PFSK-1 (cell line): Measurements from ENCODE around the gene DNAJC18.

Source experiments
- FOXP2 ChIP-seq: optimal IDR thresholded peaks from 2 replicates; pipeline ENCODE3; 2011; ENCODE audit warnings: borderline replicate concordance, control low read depth, inconsistent platforms; ENCODE audit not compliant: insufficient read depth; ENCODE audit errors: extremely low read length, extremely low read depth
- POLR2AphosphoS5 ChIP-seq: IDR thresholded peaks from 2 replicates; pipeline ENCODE4 v1.6.1; 2012; ENCODE audit warnings: low read depth, mild to moderate bottlenecking, control low read depth, low read length, moderate library complexity
- SIN3A ChIP-seq: IDR thresholded peaks from 2 replicates; pipeline ENCODE4 v1.6.1; 2012; ENCODE audit warnings: mild to moderate bottlenecking, low read length, moderate library complexity, borderline replicate concordance; ENCODE audit not compliant: insufficient read depth
- TAF1 ChIP-seq: IDR thresholded peaks from 2 replicates; pipeline ENCODE4 v1.6.1; 2012; ENCODE audit warnings: low read length, control low read depth, borderline replicate concordance; ENCODE audit not compliant: insufficient read depth
- TF ChIP-seq, protein P1 (sequence below), 2 experiments: IDR thresholded peaks; 2 replicates each; pipeline versions ENCODE4 v1.6.1 to v1.8.0; 2011 to 2012; ENCODE audit warnings: low read depth in 2 of 2, low read length in 2 of 2, control low read depth in 1 of 2, inconsistent platforms in 1 of 2, mild to moderate bottlenecking in 1 of 2, moderate library complexity in 1 of 2; ENCODE audit not compliant: insufficient read depth in 1 of 2

Gene DNAJC18

DNA sequence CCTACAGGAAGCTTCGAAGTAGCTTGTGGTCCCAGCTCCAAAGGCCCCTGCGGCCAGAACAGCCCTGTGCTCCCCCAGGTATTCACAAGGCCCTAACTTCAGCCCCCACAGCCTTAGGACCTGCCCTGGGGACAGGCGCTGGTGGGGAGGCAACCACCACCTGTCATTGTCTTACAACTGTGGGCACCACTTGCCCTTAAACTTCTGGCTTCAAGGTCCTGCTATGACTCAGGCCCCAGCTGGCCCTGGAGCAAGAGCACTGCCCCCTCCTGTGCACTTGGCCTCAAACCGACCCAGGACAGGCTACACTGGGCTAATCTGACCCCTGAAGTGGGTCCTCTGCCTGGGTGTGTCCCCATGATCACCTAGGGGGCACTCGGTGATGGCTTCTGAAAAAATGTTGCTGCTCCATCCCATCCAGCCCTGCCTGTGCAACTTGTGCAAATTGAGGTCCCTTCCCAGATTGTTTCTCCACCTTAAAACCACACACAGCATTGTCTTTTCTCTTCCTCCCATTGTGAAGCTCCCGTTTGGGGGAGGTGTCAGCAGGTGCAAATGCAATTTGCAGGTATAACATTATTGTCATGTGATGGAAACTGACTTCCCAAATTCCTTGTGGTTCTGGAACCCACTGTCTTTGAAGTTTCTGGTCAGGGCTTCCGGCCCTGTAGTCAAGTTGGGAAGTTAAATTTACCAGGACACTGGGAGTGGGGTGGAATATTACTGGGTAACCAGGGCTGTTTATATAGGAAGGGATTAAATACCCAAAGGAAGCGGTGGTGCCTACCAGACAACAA is 43.3 kb downstream of the DNAJC18 start:
- TF ChIP-seq POLR2AphosphoS5, result no peak
- TF ChIP-seq FOXP2, result no peak
- no peak for TF ChIP-seq SIN3A
- TF ChIP-seq, protein P1, sequence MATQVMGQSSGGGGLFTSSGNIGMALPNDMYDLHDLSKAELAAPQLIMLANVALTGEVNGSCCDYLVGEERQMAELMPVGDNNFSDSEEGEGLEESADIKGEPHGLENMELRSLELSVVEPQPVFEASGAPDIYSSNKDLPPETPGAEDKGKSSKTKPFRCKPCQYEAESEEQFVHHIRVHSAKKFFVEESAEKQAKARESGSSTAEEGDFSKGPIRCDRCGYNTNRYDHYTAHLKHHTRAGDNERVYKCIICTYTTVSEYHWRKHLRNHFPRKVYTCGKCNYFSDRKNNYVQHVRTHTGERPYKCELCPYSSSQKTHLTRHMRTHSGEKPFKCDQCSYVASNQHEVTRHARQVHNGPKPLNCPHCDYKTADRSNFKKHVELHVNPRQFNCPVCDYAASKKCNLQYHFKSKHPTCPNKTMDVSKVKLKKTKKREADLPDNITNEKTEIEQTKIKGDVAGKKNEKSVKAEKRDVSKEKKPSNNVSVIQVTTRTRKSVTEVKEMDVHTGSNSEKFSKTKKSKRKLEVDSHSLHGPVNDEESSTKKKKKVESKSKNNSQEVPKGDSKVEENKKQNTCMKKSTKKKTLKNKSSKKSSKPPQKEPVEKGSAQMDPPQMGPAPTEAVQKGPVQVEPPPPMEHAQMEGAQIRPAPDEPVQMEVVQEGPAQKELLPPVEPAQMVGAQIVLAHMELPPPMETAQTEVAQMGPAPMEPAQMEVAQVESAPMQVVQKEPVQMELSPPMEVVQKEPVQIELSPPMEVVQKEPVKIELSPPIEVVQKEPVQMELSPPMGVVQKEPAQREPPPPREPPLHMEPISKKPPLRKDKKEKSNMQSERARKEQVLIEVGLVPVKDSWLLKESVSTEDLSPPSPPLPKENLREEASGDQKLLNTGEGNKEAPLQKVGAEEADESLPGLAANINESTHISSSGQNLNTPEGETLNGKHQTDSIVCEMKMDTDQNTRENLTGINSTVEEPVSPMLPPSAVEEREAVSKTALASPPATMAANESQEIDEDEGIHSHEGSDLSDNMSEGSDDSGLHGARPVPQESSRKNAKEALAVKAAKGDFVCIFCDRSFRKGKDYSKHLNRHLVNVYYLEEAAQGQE (IDR thresholded peaks at IDR 0.05; ENCODE audit: insufficient read depth in 1 of 2, low read depth in 2 of 2, low read length in 2 of 2), result no peak
- no peak for TF ChIP-seq TAF1

DNA sequence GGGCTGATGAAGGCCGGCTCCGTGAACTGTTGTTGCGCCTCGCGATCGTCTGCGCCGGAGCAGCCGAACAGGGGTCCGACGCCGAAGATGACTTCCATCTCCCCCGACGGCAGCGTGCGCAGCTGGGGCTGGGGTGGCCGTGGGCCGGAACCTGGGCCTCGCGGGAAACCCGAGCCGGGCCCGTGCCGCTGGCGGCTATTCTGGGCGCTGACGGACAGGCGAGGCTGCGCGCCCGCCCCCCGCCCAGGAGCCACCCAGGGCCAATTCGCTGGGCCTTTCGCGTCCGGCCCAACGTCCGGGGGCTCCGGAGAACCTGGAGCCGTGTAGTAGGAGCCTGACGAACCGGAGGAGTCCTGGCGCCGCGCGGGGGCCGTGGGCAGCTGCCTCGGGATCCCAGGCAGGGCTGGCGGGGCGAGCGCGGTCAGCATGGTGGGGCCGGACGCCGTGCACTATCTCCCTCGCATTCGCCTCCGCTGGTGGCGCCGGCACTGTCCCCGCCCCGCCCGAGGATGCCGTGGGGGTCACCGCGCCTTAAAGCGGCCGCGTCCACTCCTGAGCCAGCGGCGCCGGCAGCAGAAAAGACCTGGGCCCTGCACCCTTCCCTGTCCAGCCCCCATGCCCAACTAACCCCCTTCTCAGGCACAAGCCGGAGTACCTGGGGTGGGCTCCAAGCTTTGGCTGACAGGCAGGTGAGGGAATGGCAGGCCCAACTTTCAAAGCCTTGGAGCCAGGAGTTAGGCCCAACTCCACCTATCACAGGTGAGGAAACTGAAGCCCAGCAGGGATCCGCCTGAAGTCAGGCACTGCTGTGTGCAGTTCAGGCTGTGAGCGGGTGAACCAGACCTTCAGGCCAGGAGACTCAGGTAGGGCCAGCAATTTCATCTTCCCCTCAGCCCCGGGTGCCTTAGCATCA is 44.4 kb downstream of the DNAJC18 start, which contains the start of gene PROB1:
TSS of gene PROB1 (minus strand) at position 451 of the 913 bp plus-strand sequence. CDS start at position 428, 23 bp downstream.
- TF ChIP-seq, protein P1 (IDR thresholded peaks at IDR 0.05; ENCODE audit: insufficient read depth in 1 of 2, low read depth in 2 of 2, low read length in 2 of 2), result no peak
- TF ChIP-seq FOXP2 (no peak), SIN3A (no peak), TAF1 (no peak), POLR2AphosphoS5 (no peak)

DNA sequence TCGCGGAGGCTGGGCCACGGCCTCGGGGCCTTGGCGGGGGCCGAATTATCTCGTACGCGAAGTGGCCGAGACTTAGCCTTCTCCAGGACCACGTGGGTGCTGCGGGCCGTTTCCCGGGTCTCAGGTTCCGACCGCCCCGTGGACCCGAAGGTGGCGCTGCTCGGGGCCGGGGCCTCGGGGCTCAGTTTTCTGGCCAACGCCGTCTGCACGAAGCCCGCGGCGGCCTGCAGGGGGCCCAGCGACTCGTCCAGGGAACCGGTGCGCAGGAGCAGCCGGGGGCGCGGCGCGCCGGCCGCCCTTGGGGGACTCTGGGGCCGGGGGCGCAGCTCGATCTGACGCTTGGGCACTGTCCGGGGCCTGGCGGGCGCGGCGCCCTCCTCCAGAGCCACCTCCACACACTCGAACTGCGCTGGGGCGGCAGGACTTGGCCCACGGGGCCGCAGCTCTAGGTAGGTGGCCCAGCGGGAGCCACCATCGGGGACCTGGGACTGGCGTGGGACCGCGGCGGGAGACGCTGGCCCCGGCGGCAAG is 45.1 kb downstream of the DNAJC18 start:
- TF ChIP-seq, protein P1 (IDR thresholded peaks at IDR 0.05; ENCODE audit: insufficient read depth in 1 of 2, low read depth in 2 of 2, low read length in 2 of 2), result no peak
- TF ChIP-seq SIN3A (no peak), TAF1 (no peak), POLR2AphosphoS5 (no peak), FOXP2 (no peak)

DNA sequence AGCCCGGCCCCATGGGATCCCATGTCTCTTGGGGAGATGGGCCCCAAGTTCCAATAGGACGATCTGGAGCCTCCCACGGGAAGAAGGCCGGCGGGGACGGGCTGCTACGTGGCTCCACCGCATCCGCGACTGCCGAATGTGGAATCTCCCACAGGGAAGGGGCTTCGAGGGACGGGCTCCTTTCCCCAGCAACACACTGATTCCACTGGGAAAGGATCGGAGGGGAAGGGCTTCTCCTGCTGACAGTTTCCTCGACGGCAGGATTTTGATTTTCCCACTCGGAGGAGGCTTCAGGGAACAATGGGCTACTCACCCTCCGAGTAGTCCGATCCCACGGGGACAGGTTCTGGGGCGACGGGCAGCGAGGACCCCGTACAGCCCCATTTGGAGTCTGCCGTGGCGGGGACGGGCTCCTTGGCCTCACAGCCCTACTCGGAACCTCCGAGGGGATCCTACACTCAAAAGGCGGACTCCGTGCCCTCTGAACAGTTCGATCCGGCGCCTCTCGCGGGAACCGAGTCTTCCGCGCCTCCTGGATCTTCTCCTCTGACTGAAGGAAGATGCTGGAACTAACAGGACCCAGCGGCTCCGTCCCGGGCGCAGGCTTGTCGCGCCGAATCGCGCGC is 45.7 kb downstream of the DNAJC18 start:
- TF ChIP-seq TAF1, result no peak

DNA sequence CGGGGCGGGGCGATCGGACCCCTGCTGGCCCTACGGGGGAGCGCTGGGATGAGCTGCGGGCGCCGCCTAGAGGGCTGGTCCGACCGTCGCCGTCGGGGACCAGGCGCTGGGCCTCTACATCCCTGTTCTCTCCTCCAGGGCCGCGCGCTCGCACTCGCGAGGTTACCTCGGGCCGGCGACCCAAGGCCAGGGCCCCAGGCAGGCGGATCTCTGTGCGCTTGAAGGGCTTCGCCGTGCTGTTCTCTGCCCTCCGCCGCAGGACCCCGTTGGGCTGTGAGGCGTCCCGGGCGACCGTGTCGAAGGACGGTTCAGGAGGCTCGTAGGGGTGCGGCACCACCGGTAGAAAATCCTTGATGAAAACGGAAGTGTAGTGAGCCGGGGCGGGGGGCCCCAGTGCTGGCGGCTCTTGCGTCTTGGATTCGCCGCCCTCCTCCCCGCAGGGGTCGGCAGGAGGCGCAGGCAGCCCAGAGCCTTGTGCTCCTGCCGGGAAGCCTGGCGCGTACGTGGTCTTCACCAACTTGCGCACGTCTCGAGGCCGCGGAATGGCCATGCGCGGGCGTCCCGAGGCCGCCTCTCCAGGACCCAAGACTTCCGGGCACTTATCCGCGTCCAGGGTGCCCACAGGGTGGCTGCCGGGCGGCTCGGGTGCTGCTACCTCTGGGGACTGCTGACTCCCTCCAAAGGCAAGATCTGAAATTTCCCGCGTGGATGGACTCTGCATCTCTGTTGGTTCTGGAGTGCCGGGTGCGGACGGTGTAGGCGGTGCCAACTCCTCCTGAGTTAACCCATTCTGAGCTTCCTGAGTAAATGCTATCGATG is 46.4 kb downstream of the DNAJC18 start:
- TF ChIP-seq TAF1, result no peak
- no peak for TF ChIP-seq FOXP2
- no peak for TF ChIP-seq POLR2AphosphoS5
- no peak for TF ChIP-seq SIN3A
- TF ChIP-seq, protein P1 (IDR thresholded peaks at IDR 0.05; ENCODE audit: insufficient read depth in 1 of 2, low read depth in 2 of 2, low read length in 2 of 2), result no peak
